ENCODE measurements around the gene ZNF248.
A peak's percentile ranks its signal among the peaks of the same experiment; 100 is the strongest.
"Not testable (repeated sequence)": the region's sequence is repeated elsewhere in the genome, so short reads cannot be mapped to it uniquely, and the experiment has no call there.

Gene ZNF248

DNA sequence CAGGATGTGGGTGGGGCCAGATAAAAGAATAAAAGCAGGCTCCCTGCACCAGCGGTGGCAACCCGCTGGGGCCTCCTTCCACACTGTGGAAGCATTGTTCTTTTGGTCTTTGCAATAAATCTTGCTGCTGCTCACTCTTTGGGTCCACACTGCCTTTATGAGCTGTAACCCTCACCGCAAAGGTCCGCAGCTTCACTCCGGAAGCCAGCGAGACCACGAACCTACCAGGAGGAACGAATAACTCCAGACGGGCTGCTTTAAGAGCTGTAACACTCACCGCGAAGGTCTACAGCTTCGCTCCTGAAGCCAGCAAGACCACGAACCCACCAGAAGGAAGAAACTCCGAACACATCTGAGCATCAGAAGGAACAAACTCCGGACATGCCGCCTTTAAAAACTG lies 119.2 kb downstream of the ZNF248 start:
- DNase-seq, result not testable (repeated sequence)

DNA sequence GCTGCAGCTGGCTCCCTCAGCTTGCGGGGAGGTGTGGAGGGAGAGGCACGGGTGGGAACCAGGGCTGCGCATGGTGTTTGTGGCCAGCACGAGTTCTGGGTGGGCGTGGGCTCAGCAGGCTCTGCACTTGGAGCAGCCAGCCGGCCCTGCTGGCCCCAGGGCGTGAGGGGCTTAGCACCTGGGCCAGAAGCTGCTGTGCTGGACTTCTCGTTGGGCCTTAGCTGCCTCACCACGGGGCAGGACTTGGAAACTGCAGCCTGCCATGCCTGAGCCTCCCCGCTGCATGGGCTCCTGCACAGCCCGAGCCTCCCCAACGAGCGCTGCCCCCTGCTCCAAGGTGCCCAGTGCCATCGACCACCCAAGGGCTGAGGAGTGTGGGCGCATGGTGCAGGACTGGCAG lies 120.1 kb downstream of the ZNF248 start:
- no peak for DNase-seq

DNA sequence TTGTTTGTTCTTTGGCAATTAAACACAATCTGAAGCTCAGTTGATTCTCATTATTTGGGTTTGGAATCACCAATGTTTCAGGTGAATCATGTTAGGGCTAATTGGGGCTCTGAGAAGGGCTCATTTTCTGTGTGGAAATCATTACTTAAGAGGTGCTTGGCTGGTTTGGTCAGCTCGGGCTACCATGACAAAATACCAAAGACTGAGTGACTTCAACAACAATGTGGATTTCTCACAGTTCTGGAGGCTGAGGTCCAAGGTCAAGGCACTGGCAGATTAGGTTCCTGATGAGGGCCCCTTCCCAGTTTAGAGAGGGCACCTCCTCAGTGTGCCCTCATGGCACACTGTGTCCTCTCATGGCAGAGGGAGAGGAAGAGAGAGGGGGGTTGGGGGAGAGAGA lies 121.3 kb downstream of the ZNF248 start:
- DNase-seq, result no peak

DNA sequence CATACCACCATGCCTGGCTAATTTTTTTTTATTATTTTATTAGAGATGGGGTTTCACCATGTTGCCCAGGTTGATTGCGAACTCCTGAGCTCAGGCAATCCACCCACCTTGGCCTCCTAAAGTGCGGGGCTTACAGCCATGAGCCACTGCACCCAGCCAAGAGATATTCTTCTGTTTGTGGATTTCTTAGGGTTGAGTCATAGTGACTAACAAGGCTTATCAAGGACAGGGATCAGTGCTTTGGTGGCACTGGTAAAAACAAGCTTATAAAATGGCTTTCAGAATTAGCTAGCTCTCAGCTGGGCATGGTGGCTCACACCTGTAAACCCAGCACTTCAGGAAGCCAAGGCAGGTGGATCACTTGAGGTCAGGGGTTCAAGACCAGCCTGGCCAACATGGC lies 122.4 kb downstream of the ZNF248 start:
- peak; percentile 24 for DNase-seq

All from activated CD4-positive, alpha-beta T cell treated with anti-CD3 and anti-CD28 coated beads, Interleukin-2, amount 50 U/mL, for 16 hours (primary cell).